ENCODE data around the gene CDC42BPB. TPM values are rescaled to one million over a fixed set of nuclear protein-coding genes. Genes with fewer than 3 reads are reported as not detected.

Gene CDC42BPB
- total RNA-seq, 2 experiments from 2014 or later: 0.13 to 0.16 TPM

DNA sequence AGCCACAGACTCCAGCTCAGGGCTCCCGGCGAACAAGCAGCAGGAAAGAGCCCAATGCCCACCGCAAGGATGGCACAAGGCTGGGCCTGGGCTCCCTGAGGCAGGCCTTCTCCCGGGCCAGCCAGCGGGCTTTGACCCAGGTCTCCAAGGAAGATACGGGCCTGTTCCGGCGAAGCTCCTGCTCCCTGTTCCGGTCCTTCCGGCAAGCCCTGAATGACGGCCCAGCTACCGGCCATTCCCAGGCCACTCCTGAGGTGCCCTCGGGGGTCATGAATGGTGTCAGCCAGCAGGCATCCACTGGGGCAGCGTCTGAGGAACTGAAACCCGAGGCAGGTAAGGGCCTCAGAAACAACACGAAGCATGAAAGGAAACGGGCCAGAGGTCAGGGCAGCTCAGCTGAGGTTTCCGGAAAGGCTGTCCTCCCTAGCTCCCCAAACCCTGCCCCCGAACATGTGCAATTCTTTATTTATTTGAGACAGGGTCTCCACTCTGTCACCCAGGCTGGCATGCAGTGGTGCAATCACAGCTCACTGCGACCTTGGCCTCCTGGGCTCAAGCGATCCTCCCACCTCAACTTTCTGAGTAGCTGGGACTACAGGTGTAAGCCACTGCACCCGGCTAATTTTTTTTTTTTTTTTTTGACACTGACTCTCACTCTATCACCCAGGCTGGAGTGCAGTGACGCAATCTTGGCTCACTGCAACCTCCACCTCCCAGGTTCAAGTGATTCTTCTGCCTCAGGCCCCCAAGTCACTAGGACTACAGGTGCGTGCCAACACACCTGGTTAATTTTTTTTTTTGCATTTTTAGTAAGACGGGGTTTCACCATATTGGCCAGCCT is 43.2 kb upstream of the CDC42BPB start:
- POLR2A ChIA-PET: no interaction called here
- ATAC-seq: no peak
- CTCF ChIA-PET: interaction anchor here (1.0 kb wide), 1 partner anchor 146 kb away, joined by 3 read pairs; no protein-coding TSS in a partner anchor
- H3K4me3 Mint-ChIP-seq: no peak overlapping the region
- no peak for DNase-seq
- no peaks in the 10 kb centered on the region for H3K9me3 Mint-ChIP-seq (ENCODE audit: insufficient read depth)
- peaks cover 6% of the 10 kb centered on the region for H3K4me1 Mint-ChIP-seq (ENCODE audit: low read depth)
- peaks cover 28% of the 10 kb centered on the region for H3K27me3 Mint-ChIP-seq (ENCODE audit: low read depth)
- H3K27ac Mint-ChIP-seq: no peak overlapping the region
- no peaks in the 10 kb centered on the region for H3K36me3 Mint-ChIP-seq (ENCODE audit: low read depth)

GRCh38 chr14:103099733-103100280 is 42.5 kb upstream of the CDC42BPB start:
- ChIA-PET POLR2A (no interaction called here), CTCF (interaction anchor here (1.0 kb wide), 1 partner anchor 146 kb away, joined by 3 read pairs; no protein-coding TSS in a partner anchor)
- DNase-seq (no peak), ATAC-seq (no peak)
- Mint-ChIP-seq H3K4me1 (ENCODE audit: low read depth) (peaks cover 3% of the 10 kb centered on the region), H3K9me3 (ENCODE audit: insufficient read depth) (no peaks in the 10 kb centered on the region), H3K27me3 (ENCODE audit: low read depth) (peaks cover 23% of the 10 kb centered on the region), H3K36me3 (ENCODE audit: low read depth) (no peaks in the 10 kb centered on the region), H3K4me3 (no peak overlapping the region), H3K27ac (no peak overlapping the region)

- ATAC-seq (no peak), DNase-seq (no peak)
- H3K4me1 Mint-ChIP-seq (ENCODE audit: low read depth): peaks cover 3% of the 10 kb centered on the region
- H3K27me3 Mint-ChIP-seq (ENCODE audit: low read depth): peaks cover 21% of the 10 kb centered on the region
- H3K36me3 Mint-ChIP-seq (ENCODE audit: low read depth): no peaks in the 10 kb centered on the region
- POLR2A ChIA-PET: no interaction called here
- no peak overlapping the region for H3K4me3 Mint-ChIP-seq
- CTCF ChIA-PET: interaction anchor here (1.0 kb wide), 1 partner anchor 147 kb away, joined by 3 read pairs; no protein-coding TSS in a partner anchor
- H3K27ac Mint-ChIP-seq: no peak overlapping the region
- H3K9me3 Mint-ChIP-seq (ENCODE audit: insufficient read depth): no peaks in the 10 kb centered on the region
These were observed 41.9 kb upstream of the CDC42BPB start for GRCh38 chr14:103099081-103099732.

DNA sequence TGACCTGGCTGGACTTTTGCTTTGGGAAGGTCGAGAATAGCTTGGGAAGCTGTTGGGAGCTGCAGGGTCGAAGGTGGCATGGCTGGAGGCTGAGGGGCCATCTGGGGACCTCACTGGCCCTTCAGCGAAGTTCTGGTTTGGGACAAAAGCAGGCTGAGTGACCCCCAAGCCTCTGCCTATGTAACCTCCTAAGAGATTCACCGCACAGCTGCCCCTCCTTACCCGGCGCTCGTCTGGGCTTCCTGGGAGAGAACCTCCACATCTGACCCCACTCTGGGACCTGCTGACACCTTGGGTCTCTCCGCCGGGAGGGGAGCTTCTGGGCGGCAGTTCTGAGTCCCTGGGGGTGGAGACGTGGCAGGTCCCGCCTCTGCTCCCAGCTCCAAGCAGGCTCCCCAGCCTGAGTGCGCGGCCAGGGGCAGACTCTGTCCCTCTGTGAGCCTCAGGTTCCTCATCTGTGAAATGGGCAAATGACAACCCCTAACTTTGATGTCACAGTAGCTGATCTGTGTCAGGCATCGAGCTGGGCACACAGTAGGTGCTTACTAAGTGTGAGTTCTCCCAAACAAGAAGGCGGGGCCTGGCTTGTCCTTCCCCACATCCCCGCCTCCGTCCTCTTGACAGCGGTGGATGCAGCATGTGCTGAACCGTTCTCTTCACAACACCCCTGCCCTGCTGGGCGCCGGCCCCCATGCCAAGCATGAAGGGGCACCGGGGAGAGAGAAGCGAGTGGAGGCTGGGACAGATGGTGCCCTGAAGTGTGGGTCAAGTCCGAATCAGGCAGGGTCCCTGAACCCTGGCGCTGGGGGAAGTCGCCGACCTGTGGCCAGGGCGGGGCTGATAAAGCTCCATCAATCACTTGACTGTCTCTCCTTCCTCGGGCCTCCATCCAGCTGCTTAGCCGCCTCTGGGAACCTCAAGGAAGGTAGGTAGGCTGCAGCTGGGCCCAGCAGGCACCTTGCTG is 40.9 kb upstream of the CDC42BPB start:
- POLR2A ChIA-PET: no interaction called here
- ATAC-seq: no peak
- CTCF ChIA-PET: no interaction called here
- Mint-ChIP-seq H3K4me3 (no peak overlapping the region), H3K9me3 (ENCODE audit: insufficient read depth) (no peaks in the 10 kb centered on the region), H3K36me3 (ENCODE audit: low read depth) (no peaks in the 10 kb centered on the region), H3K27me3 (ENCODE audit: low read depth) (peaks cover 16% of the 10 kb centered on the region), H3K27ac (no peak overlapping the region), H3K4me1 (ENCODE audit: low read depth) (no peaks in the 10 kb centered on the region)
- DNase-seq: no peak

DNA sequence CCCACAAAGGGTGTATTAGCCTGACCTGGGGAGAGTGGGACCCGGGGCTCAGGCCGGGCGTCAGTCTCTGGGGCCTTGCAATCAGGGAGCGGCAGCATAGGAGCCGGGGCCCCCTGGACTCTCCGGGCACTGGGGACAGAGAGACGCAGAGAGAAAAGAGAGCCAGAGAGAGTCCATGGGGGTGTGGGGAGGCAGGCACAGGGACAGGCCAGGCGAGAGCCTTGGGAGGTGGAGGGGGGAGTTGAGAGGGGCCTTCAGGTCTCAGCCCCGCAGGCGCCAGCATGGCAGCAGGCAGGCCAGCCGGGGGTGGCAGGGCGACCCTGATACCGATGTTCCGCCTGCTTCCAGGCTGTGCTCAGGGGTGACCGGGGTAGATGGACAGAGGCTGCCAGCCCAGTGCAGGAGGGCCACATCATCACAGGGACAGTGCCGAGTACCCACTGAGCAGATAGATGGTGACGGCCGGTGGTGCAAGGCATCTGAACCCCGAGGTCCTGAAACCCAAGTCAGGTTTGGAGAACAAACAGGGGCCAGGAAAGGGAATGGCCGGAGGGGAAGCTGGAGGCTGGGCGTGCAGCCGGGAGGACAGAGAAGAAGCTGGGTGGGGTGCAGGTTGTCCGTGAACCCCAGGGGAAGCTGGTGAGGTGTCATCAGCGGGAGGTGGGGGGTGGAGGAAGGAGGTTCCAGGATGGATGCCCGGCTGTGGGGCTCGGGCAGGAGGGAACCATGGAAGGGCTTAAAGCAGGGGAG is 40.1 kb upstream of the CDC42BPB start:
- ChIA-PET CTCF (interaction anchor here (3.8 kb wide), 1 partner anchor 8 kb away, joined by 36 read pairs; no protein-coding TSS in a partner anchor), POLR2A (no interaction called here)
- no peaks in the 10 kb centered on the region for H3K36me3 Mint-ChIP-seq (ENCODE audit: low read depth)
- DNase-seq: no peak
- no peak overlapping the region for H3K4me3 Mint-ChIP-seq
- H3K27ac Mint-ChIP-seq: no peak overlapping the region
- no peak for ATAC-seq
- H3K27me3 Mint-ChIP-seq (ENCODE audit: low read depth): peaks cover 11% of the 10 kb centered on the region
- no peaks in the 10 kb centered on the region for H3K4me1 Mint-ChIP-seq (ENCODE audit: low read depth)
- no peaks in the 10 kb centered on the region for H3K9me3 Mint-ChIP-seq (ENCODE audit: insufficient read depth)

GRCh38 chr14:103096387-103096786 is 39.0 kb upstream of the CDC42BPB start:
- POLR2A ChIA-PET: interaction anchor here (1.0 kb wide), 1 partner anchor 198 kb away, joined by 3 read pairs; no protein-coding TSS in a partner anchor
- no peak overlapping the region for H3K4me3 Mint-ChIP-seq
- peaks cover 5% of the 10 kb centered on the region for H3K4me1 Mint-ChIP-seq (ENCODE audit: low read depth)
- ATAC-seq (no peak), DNase-seq (no peak)
- peaks cover 3% of the 10 kb centered on the region for H3K27me3 Mint-ChIP-seq (ENCODE audit: low read depth)
- H3K9me3 Mint-ChIP-seq (ENCODE audit: insufficient read depth): no peaks in the 10 kb centered on the region
- no peak overlapping the region for H3K27ac Mint-ChIP-seq
- CTCF ChIA-PET: interaction anchor here (1.1 to 3.8 kb wide), 2 partner anchors 9 to 22 kb away, joined by 3 to 36 read pairs; no protein-coding TSS in a partner anchor
- no peaks in the 10 kb centered on the region for H3K36me3 Mint-ChIP-seq (ENCODE audit: low read depth)

DNA sequence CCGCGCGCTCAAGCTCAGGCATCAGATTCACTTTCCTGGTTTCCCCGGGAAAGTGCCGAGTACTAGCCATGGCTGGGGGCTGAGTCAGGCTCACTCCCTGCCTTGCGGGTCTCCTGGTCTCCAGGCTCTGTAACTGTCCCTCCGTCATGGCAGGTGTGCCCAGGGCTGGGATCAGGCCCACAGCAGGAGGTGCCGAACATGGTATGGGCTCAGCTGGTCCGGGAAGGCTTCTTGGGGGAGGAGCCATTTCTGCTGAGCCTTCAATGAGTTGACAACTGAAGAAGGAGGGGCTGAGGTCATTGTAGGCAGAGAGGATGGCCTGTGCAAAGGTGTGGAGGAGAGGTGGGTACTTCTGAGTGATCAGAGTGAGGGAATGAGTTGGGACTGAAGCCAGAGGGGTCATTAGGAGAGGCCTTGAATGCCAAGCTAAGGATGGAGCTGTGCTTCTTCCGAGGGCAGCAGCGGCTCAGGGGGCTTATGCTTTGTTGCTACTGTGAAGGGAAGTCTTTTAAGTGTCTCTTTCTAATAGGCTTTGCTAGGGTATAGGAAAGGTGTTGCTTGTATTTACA is 37.9 kb upstream of the CDC42BPB start:
- ChIA-PET CTCF (interaction anchor here (1.1 to 3.8 kb wide), 2 partner anchors 10 to 21 kb away, joined by 3 to 36 read pairs; no protein-coding TSS in a partner anchor), POLR2A (interaction anchor here (1.0 kb wide), 1 partner anchor 200 kb away, joined by 3 read pairs; no protein-coding TSS in a partner anchor)
- Mint-ChIP-seq H3K27ac (no peak overlapping the region), H3K36me3 (ENCODE audit: low read depth) (no peaks in the 10 kb centered on the region), H3K27me3 (ENCODE audit: low read depth) (no peaks in the 10 kb centered on the region), H3K9me3 (ENCODE audit: insufficient read depth) (no peaks in the 10 kb centered on the region), H3K4me3 (no peak overlapping the region), H3K4me1 (ENCODE audit: low read depth) (peaks cover 10% of the 10 kb centered on the region)
- no peak for DNase-seq
- ATAC-seq: no peak

GRCh38 chr14:103094406-103095209 is 37.3 kb upstream of the CDC42BPB start, which contains the start of gene EXOC3L4:
Gene EXOC3L4 (plus strand): TSS chr14:103094725. CDS start chr14:103100220, 5,495 bp downstream.
- CTCF ChIA-PET: interaction anchor here (3.8 kb wide), 1 partner anchor 11 kb away, joined by 36 read pairs; no protein-coding TSS in a partner anchor
- H3K4me1 Mint-ChIP-seq (ENCODE audit: low read depth): peaks cover 10% of the 10 kb centered on the region

GRCh38 chr14:103093856-103094405 is 36.6 kb upstream of the CDC42BPB start:
- no peak overlapping the region for H3K27ac Mint-ChIP-seq
- H3K4me1 Mint-ChIP-seq (ENCODE audit: low read depth): peaks cover 10% of the 10 kb centered on the region
- ATAC-seq (no peak), DNase-seq (no peak)
- H3K4me3 Mint-ChIP-seq: no peak overlapping the region
- H3K36me3 Mint-ChIP-seq (ENCODE audit: low read depth): no peaks in the 10 kb centered on the region
- ChIA-PET POLR2A (no interaction called here), CTCF (interaction anchor here (3.8 kb wide), 1 partner anchor 11 kb away, joined by 36 read pairs; no protein-coding TSS in a partner anchor)
- no peaks in the 10 kb centered on the region for H3K9me3 Mint-ChIP-seq (ENCODE audit: insufficient read depth)
- H3K27me3 Mint-ChIP-seq (ENCODE audit: low read depth): no peaks in the 10 kb centered on the region

More at GRCh38 chr14:103094406-103095209, 37.3 kb upstream of the CDC42BPB start, which contains the start of gene EXOC3L4:
- Mint-ChIP-seq H3K36me3 (ENCODE audit: low read depth) (no peaks in the 10 kb centered on the region), H3K27ac (no peak within 1 kb of the TSS), H3K9me3 (ENCODE audit: insufficient read depth) (no peaks in the 10 kb centered on the region), H3K4me3 (no peak within 1 kb of the TSS), H3K27me3 (ENCODE audit: low read depth) (no peaks in the 10 kb centered on the region)
- DNase-seq (no peak), ATAC-seq (no peak)
- POLR2A ChIA-PET: no interaction called here

Data from activated CD8-positive, alpha-beta T cell treated with anti-CD3 and anti-CD28 coated beads, Interleukin-2, amount 10 ng/mL, durations not matched to agents 7 days and 5 days (primary cell).